ENCODE measurements around the gene FBXL13. TPM values are rescaled to one million over a fixed set of nuclear protein-coding genes. Genes with fewer than 3 reads are reported as not detected.
"Not testable (repeated sequence)": the region's sequence is repeated elsewhere in the genome, so short reads cannot be mapped to it uniquely, and the experiment has no call there.

The FBXL13 gene
- total and polyA plus RNA-seq, 8 donors: 0.42 to 2.4 (median 1.4) TPM

- no peak for ATAC-seq
- Histone ChIP-seq H3K27me3 (no peaks in the 10 kb centered on the region), H3K9me3 (no peaks in the 10 kb centered on the region), H3K4me3 (no peak overlapping the region), H3K27ac (no peak overlapping the region), H3K36me3 (no peaks in the 10 kb centered on the region), H3K4me1 (no peaks in the 10 kb centered on the region)
- TF ChIP-seq, protein P1, sequence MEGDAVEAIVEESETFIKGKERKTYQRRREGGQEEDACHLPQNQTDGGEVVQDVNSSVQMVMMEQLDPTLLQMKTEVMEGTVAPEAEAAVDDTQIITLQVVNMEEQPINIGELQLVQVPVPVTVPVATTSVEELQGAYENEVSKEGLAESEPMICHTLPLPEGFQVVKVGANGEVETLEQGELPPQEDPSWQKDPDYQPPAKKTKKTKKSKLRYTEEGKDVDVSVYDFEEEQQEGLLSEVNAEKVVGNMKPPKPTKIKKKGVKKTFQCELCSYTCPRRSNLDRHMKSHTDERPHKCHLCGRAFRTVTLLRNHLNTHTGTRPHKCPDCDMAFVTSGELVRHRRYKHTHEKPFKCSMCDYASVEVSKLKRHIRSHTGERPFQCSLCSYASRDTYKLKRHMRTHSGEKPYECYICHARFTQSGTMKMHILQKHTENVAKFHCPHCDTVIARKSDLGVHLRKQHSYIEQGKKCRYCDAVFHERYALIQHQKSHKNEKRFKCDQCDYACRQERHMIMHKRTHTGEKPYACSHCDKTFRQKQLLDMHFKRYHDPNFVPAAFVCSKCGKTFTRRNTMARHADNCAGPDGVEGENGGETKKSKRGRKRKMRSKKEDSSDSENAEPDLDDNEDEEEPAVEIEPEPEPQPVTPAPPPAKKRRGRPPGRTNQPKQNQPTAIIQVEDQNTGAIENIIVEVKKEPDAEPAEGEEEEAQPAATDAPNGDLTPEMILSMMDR (IDR thresholded peaks at IDR 0.05): no peak
- 91% methylated on average over 2 of the region's 2 CpGs for WGBS, 2 donors
- FAIRE-seq: no peak
- no peak for DNase-seq
- intact Hi-C loops (cut with DNase I): no loop called here
These were observed 93.1 kb downstream of the FBXL13 start for GRCh38 chr7:102981451-102981850.

- intact Hi-C loops (cut with DNase I): no loop called here
- Histone ChIP-seq H3K36me3 (no peaks in the 10 kb centered on the region), H3K27ac (no peak overlapping the region), H3K27me3 (no peaks in the 10 kb centered on the region), H3K4me1 (no peaks in the 10 kb centered on the region), H3K4me3 (no peak overlapping the region), H3K9me3 (no peaks in the 10 kb centered on the region)
- no peak for DNase-seq
- TF ChIP-seq, protein P1 (IDR thresholded peaks at IDR 0.05): no peak
- ATAC-seq: no peak
- no peak for FAIRE-seq
These were observed 94.9 kb downstream of the FBXL13 start for GRCh38 chr7:102979670-102980069.

GRCh38 chr7:102978284-102978683 lies 96.3 kb downstream of the FBXL13 start:
- Histone ChIP-seq H3K4me3 (no peak overlapping the region), H3K4me1 (no peaks in the 10 kb centered on the region), H3K27me3 (no peaks in the 10 kb centered on the region), H3K36me3 (no peaks in the 10 kb centered on the region), H3K9me3 (no peaks in the 10 kb centered on the region), H3K27ac (no peak overlapping the region)
- TF ChIP-seq, protein P1 (IDR thresholded peaks at IDR 0.05): no peak
- FAIRE-seq (no peak), DNase-seq (peak in 1 of 6 donors; percentile 34), ATAC-seq (peak in 1 of 4 donors; percentile 55)
- intact Hi-C loops (cut with DNase I): no loop called here
- 83 to 86% methylated on average over 6 of the region's 6 CpGs for WGBS, 2 donors

DNA sequence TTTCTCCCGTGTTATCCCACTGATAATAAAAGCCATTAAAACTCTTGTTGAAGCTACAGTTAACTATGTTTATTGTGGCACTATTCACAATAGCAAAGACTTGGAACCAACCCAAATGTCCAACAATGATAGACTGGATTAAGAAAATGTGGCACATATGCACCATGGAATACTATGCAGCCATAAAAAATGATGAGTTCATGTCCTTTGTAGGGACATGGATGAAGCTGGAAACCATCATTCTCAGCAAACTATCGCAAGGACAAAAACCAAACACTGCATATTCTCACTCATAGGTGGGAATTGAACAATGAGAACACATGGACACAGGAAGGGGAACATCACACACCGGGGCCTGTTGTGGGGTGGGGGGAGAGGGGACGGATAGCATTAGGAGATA lies 97.0 kb downstream of the FBXL13 start:
- H3K36me3 ChIP-seq; ATAC-seq; H3K9me3 ChIP-seq; H3K4me1 ChIP-seq; H3K4me3 ChIP-seq; FAIRE-seq; H3K27ac ChIP-seq; H3K27me3 ChIP-seq; DNase-seq; intact Hi-C loops (cut with DNase I): not testable (repeated sequence)
- WGBS, 2 donors: 85 to 89% methylated on average over 3 of the region's 4 CpGs

DNA sequence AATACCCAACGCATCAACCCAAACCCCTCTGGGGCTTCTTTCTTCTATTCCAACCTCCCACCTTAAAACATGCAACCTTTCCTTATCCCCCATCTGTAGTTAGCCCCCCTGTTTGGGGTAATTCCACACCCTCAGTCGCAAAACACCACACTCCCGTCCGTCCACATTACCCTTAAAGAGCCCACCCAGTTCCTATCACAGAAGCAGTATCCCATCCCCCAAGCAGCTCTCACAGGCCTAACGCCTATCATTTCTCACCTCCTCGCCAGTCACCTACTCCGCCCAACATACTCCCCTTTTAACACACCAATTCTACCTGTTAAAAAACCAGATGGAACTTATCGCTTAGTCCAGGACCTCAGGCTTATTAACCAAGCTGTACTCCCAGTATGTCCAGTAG lies 98.1 kb downstream of the FBXL13 start:
- FAIRE-seq: no peak
- no peak overlapping the region for H3K27ac ChIP-seq
- H3K9me3 ChIP-seq: no peaks in the 10 kb centered on the region
- intact Hi-C loops (cut with DNase I): no loop called here
- no peaks in the 10 kb centered on the region for H3K27me3 ChIP-seq
- TF ChIP-seq, protein P1 (IDR thresholded peaks at IDR 0.05): no peak
- no peaks in the 10 kb centered on the region for H3K4me1 ChIP-seq
- 92 to 95% methylated on average over 8 of the region's 8 CpGs for WGBS, 2 donors
- no peaks in the 10 kb centered on the region for H3K36me3 ChIP-seq
- no peak for ATAC-seq
- DNase-seq: no peak
- no peak overlapping the region for H3K4me3 ChIP-seq

- intact Hi-C loops (cut with DNase I): no loop called here
- H3K9me3 ChIP-seq: no peaks in the 10 kb centered on the region
- TF ChIP-seq, protein P1 (IDR thresholded peaks at IDR 0.05): no peak
- no peak overlapping the region for H3K27ac ChIP-seq
- H3K36me3 ChIP-seq: no peaks in the 10 kb centered on the region
- FAIRE-seq (no peak), DNase-seq (no peak), ATAC-seq (no peak)
- H3K4me1 ChIP-seq: no peaks in the 10 kb centered on the region
- 82 to 87% methylated on average over 8 of the region's 8 CpGs for WGBS, 2 donors
- no peaks in the 10 kb centered on the region for H3K27me3 ChIP-seq
- no peak overlapping the region for H3K4me3 ChIP-seq
These were observed 98.7 kb downstream of the FBXL13 start for GRCh38 chr7:102975854-102976253.
